GM11168 (cell line): ENCODE results near the gene P4HA2.
"Not testable (repeated sequence)": the region's sequence is repeated elsewhere in the genome, so short reads cannot be mapped to it uniquely, and the experiment has no call there.

Source experiments
- in situ Hi-C: fragments of 300-500 bp; cut with MboI; formaldehyde crosslinking; loops from one replicate; pipeline ENCODE4 v1.12.0; 2022; ENCODE audit warnings: low sequenced_read_pairs; ENCODE audit not compliant: unreplicated experiment

P4HA2 gene

GRCh38 chr5:132177691-132178149 is 49.9 kb downstream of the P4HA2 start:
- in situ Hi-C loops, result no loop called here

- in situ Hi-C loops, result no loop called here
Measured at GRCh38 chr5:132176987-132177386, 50.7 kb downstream of the P4HA2 start.

GRCh38 chr5:132176521-132176945 is 51.1 kb downstream of the P4HA2 start:
- in situ Hi-C loops, result no loop called here

- in situ Hi-C loops, result no loop called here
Measured at GRCh38 chr5:132162945-132163344, 64.7 kb downstream of the P4HA2 start.

- in situ Hi-C loops, result not testable (repeated sequence)
Measured at GRCh38 chr5:132161574-132162326, 65.9 kb downstream of the P4HA2 start.

- in situ Hi-C loops, result no loop called here
Measured at GRCh38 chr5:132156413-132156812, 71.2 kb downstream of the P4HA2 start.

DNA sequence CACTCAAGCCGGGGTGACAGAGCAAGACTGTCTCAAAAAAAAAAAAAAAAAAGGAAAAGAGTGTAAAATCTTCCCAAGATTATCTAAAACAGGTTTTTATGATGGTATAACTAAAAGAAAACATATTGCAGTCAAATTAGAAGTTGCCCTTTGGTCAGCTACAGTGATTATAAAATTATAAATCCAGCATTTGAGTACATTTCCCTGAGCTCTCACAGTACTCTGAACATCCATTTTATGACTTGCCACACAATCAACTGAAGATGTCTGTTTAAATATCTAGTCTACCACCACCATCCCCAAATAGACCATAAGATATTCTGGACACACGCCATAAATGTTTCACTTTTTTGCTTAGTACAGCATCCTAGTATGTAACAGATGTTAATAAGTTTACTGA is 77.1 kb downstream of the P4HA2 start:
- in situ Hi-C loops, result no loop called here

GRCh38 chr5:132147663-132148062 is 80.0 kb downstream of the P4HA2 start:
- in situ Hi-C loops, result no loop called here

GRCh38 chr5:132145326-132145725 is 82.3 kb downstream of the P4HA2 start:
- in situ Hi-C loops, result not testable (repeated sequence)

DNA sequence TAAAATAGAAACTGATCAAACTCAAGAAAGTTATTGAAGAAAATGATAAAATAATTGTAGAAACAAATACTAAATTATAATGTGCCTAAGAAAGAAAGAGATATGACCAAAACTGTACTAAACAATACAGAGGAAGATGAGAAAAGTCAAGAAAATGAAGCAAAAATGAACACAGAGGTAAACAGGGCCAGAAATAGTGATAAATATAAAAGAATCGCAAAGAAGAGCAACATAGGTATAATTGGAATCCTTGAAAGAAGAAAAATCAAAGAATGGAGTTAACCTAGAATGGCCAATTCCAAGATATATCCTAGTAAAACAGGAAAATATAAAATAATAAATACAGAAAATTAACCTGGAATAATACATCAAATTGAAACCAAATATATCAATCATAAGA is 84.5 kb downstream of the P4HA2 start:
- in situ Hi-C loops, result no loop called here

DNA sequence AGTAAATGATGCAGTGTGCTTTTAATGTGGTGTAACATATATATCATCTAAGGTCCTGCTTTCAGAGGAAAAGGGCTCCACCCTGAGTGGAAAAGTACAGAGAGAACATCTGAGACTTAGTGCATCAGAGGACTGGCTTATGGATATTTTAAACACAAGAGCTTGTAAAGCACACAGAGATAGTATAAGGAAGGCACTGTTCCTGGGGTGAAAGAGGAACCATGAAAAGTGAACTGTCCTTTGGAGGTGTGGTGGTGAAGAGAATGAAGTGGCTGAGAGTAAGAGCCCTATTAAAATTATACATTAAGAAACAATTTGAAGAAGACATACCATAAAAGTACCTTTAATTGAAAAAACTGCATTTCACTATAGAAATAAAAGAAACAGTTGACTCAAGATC is 85.2 kb downstream of the P4HA2 start:
- in situ Hi-C loops, result no loop called here
